HG02588 (cell line): ENCODE measurements around the gene ELAVL3.
"Not testable (repeated sequence)": the region's sequence is repeated elsewhere in the genome, so short reads cannot be mapped to it uniquely, and the experiment has no call there.

Experiments
- ATAC-seq: cut with Tn5 transposase; IDR thresholded peaks from one replicate; pipeline ENCODE4 v1.9.1; 2021; ENCODE audit warnings: mild to moderate bottlenecking, moderate library complexity; ENCODE audit not compliant: unreplicated experiment

Gene ELAVL3

GRCh38 chr19:11461453-11461852 lies 19.4 kb downstream of the ELAVL3 start:
- ATAC-seq = no peak

GRCh38 chr19:11460207-11460606 lies 20.6 kb downstream of the ELAVL3 start:
- no peak for ATAC-seq

GRCh38 chr19:11458912-11459311 lies 21.9 kb downstream of the ELAVL3 start:
- ATAC-seq = not testable (repeated sequence)

- no peak for ATAC-seq
These were observed 22.5 kb downstream of the ELAVL3 start for GRCh38 chr19:11458236-11458900.

- no peak for ATAC-seq
These were observed 23.0 kb downstream of the ELAVL3 start for GRCh38 chr19:11457831-11458230.

- no peak for ATAC-seq
These were observed 23.7 kb downstream of the ELAVL3 start for GRCh38 chr19:11457115-11457514.

- no peak for ATAC-seq
These were observed 24.2 kb downstream of the ELAVL3 start for GRCh38 chr19:11456659-11457058.

GRCh38 chr19:11455233-11455554 lies 25.7 kb downstream of the ELAVL3 start:
- ATAC-seq = not testable (repeated sequence)

- no peak for ATAC-seq
These were observed 27.1 kb downstream of the ELAVL3 start for GRCh38 chr19:11453468-11454341.

GRCh38 chr19:11452620-11453310 lies 28.1 kb downstream of the ELAVL3 start:
- no peak for ATAC-seq

GRCh38 chr19:11451871-11452619 lies 28.8 kb downstream of the ELAVL3 start:
- no peak for ATAC-seq

GRCh38 chr19:11451327-11451870 lies 29.4 kb downstream of the ELAVL3 start:
- no peak for ATAC-seq

- no peak for ATAC-seq
These were observed 30.1 kb downstream of the ELAVL3 start for GRCh38 chr19:11450570-11451326.

GRCh38 chr19:11448923-11449554 lies 31.8 kb downstream of the ELAVL3 start:
- no peak for ATAC-seq

GRCh38 chr19:11448410-11448809 lies 32.4 kb downstream of the ELAVL3 start:
- ATAC-seq = no peak

- ATAC-seq = no peak
These were observed 33.2 kb downstream of the ELAVL3 start for GRCh38 chr19:11447347-11448262.

- ATAC-seq = no peak
These were observed 34.1 kb downstream of the ELAVL3 start for GRCh38 chr19:11446652-11447301.

- ATAC-seq = no peak
These were observed 34.6 kb downstream of the ELAVL3 start for GRCh38 chr19:11446271-11446651.
